Gastrocnemius medialis (tissue), 4 donors: Measurements from ENCODE around the gene CORO2B.

Experiments
- POLR2A ChIP-seq, 2 donors: fragments of 450-650 bp; IDR thresholded peaks; one replicate each; pipeline ENCODE4 v1.6.1; 2017; ENCODE audit warnings: antibody characterized with exemption in 2 of 2, mild to moderate bottlenecking in 2 of 2, moderate library complexity in 2 of 2
- TF ChIP-seq, protein P1 (sequence below), 5 experiments: fragments of 450-650 bp in 3 of 5; fragments of 200-600 bp in 2 of 5; sonication (generic) in 2 of 5; IDR thresholded peaks in 4 of 5; conservative IDR thresholded peaks in 1 of 5; 1 replicate in 4 of 5; 2 replicates in 1 of 5; pipeline ENCODE4 v1.5.1; 2016 to 2019; ENCODE audit warnings: antibody characterized with exemption in 5 of 5, mild to moderate bottlenecking in 3 of 5, moderate library complexity in 3 of 5

DNA sequence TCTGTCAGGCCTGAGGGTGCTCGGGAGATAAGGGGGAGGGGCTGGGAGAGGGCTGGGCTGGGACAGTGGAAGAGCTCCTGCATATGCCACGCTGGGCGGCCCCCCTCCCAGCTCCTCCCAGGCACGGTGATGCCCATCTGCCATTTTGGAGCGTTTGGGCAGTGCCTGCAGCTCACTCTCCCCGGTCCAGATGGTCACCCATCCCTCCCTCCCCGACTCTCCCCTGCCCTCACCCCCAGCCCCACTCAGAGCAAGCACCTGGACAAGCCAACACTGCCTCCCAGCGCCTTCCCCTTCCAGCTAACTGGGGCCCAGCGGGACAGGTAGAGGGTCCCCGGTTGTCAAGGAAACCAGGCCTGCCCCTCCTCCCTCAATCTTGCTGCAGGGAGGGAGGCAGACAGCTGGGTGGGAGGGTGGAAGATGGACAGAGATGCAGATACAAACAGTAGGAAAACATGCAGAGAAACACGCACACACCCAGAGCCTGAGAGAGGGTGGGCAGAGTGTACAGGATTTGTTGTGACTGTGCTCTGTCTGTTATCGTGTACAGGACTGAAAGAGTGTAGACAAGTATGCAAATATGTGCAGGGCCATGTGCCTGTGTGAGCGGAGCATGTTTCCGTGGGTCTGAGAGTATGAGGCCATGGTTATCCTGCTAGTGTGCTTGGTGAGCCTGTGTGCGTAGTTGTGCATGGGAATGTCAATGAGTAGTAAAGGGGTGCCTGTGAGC lies 17.5 kb upstream of the CORO2B start:
- TF ChIP-seq, protein P1, sequence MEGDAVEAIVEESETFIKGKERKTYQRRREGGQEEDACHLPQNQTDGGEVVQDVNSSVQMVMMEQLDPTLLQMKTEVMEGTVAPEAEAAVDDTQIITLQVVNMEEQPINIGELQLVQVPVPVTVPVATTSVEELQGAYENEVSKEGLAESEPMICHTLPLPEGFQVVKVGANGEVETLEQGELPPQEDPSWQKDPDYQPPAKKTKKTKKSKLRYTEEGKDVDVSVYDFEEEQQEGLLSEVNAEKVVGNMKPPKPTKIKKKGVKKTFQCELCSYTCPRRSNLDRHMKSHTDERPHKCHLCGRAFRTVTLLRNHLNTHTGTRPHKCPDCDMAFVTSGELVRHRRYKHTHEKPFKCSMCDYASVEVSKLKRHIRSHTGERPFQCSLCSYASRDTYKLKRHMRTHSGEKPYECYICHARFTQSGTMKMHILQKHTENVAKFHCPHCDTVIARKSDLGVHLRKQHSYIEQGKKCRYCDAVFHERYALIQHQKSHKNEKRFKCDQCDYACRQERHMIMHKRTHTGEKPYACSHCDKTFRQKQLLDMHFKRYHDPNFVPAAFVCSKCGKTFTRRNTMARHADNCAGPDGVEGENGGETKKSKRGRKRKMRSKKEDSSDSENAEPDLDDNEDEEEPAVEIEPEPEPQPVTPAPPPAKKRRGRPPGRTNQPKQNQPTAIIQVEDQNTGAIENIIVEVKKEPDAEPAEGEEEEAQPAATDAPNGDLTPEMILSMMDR (IDR thresholded peaks at IDR 0.05 in 4 of 5, conservative IDR thresholded peaks at IDR 0.05 in 1 of 5): no peak
- TF ChIP-seq POLR2A (IDR thresholded peaks at IDR 0.05): no peak
